22Rv1 (cell line): ENCODE data around the gene OMA1.

Source experiments
- CTCF ChIP-seq: fragments of 450-650 bp; IDR thresholded peaks from 2 replicates; pipeline ENCODE4 v1.5.1; 2017; ENCODE audit warnings: mild to moderate bottlenecking
- ZFX ChIP-seq: fragments of 450-650 bp; IDR thresholded peaks from 2 replicates; pipeline ENCODE4 v1.6.1; 2017; ENCODE audit warnings: antibody characterized with exemption, borderline replicate concordance

GRCh38 chr1:58571616-58572015 is 25.1 kb upstream of the OMA1 start:
- TF ChIP-seq CTCF (no peak), ZFX (no peak)
